Left ventricle myocardium superior (tissue), 1 donor: Measurements from ENCODE around the gene FAM219A. TPM values are rescaled to one million over a fixed set of nuclear protein-coding genes. Genes with fewer than 3 reads are reported as not detected.

Experiments used
- ATAC-seq: fragments of 200-7000 bp; cut with Tn5 transposase; one replicate; pipeline ENCODE4 v1.9.1; 2020; ENCODE audit warnings: mild to moderate bottlenecking, moderate library complexity
- DNase-seq: peaks from one replicate; pipeline ENCODE4 v3.0.0-alpha.2; 2020
- intact Hi-C: fragments of 100-400 bp; cut with micrococcal nuclease; formaldehyde crosslinking; loops from one replicate; pipeline ENCODE4 v1.11.0; 2022
- total RNA-seq: library from RNA; stranded (reverse); fragmentation: NEBNext Ultra II Directional; extraction: Animal tissue kit (Norgen Biotek cat#: 25700); gene quantifications from one replicate; pipeline ENCODE4 v1.2.1, GENCODE V29; 2021
- donor health status: DM: no; HTN: yes; CAD: no; lungs with severe emphysema.

Gene FAM219A
- total RNA-seq, 1 donor from 2014 or later, result 19.7 TPM

- intact Hi-C loops, result no loop called here
- no peak for ATAC-seq
- DNase-seq, result no peak
These were observed 72.7 kb downstream of the FAM219A start for GRCh38 chr9:34385561-34386230.

GRCh38 chr9:34384368-34385165, 73.8 kb downstream of the FAM219A start:
- intact Hi-C loops, result no loop called here
- DNase-seq (no peak), ATAC-seq (no peak)

GRCh38 chr9:34383904-34384303, 74.5 kb downstream of the FAM219A start:
- no peak for ATAC-seq
- intact Hi-C loops, result no loop called here

GRCh38 chr9:34382879-34383278, 75.5 kb downstream of the FAM219A start:
- no peak for DNase-seq
- intact Hi-C loops, result no loop called here

More at GRCh38 chr9:34383904-34384303, 74.5 kb downstream of the FAM219A start:
- no peak for DNase-seq

GRCh38 chr9:34382054-34382453, 76.3 kb downstream of the FAM219A start:
- intact Hi-C loops, result no loop called here

More at GRCh38 chr9:34382879-34383278, 75.5 kb downstream of the FAM219A start:
- ATAC-seq, result no peak

GRCh38 chr9:34381323-34381722, 77.0 kb downstream of the FAM219A start:
- peak; percentile 52 for DNase-seq
- ATAC-seq, result peak; percentile 19
- intact Hi-C loops, result no loop called here

More at GRCh38 chr9:34382054-34382453, 76.3 kb downstream of the FAM219A start:
- DNase-seq (no peak), ATAC-seq (no peak)

- peak; percentile 81 for ATAC-seq
- intact Hi-C loops, result no loop called here
- peak; percentile 89 for DNase-seq
These were observed 77.7 kb downstream of the FAM219A start for GRCh38 chr9:34380511-34381315.

GRCh38 chr9:34380034-34380510, 78.3 kb downstream of the FAM219A start:
- ATAC-seq, result no peak
- intact Hi-C loops, result no loop called here
- DNase-seq, result peak; percentile 43

GRCh38 chr9:34379334-34380033, 78.9 kb downstream of the FAM219A start:
- intact Hi-C loops, result loop anchor here (5.0 kb wide), 1 partner anchor 47 kb away; no protein-coding TSS in a partner anchor
- ATAC-seq (peak; percentile 56), DNase-seq (peak; percentile 89)

GRCh38 chr9:34378376-34379060, 79.9 kb downstream of the FAM219A start:
- intact Hi-C loops, result loop anchor here (5.0 kb wide), 1 partner anchor 46 kb away; no protein-coding TSS in a partner anchor

GRCh38 chr9:34377404-34377746, 81.0 kb downstream of the FAM219A start:
- intact Hi-C loops, result loop anchor here (5.0 kb wide), 1 partner anchor 45 kb away; no protein-coding TSS in a partner anchor
- DNase-seq, result peak; percentile 45
- no peak for ATAC-seq

More at GRCh38 chr9:34378376-34379060, 79.9 kb downstream of the FAM219A start:
- DNase-seq, result no peak
- no peak for ATAC-seq

- peak; percentile 96 for DNase-seq
- peak; percentile 80 for ATAC-seq
- intact Hi-C loops, result loop anchor here (5.0 kb wide), 1 partner anchor 44 kb away; no protein-coding TSS in a partner anchor
These were observed 81.6 kb downstream of the FAM219A start, which contains the start of gene MYORG for GRCh38 chr9:34376596-34377403. MYORG (minus strand) TSS chr9:34376898; CDS start chr9:34372943, 3,955 bp downstream.

GRCh38 chr9:34375901-34376595, 82.3 kb downstream of the FAM219A start:
- intact Hi-C loops, result loop anchor here (5.0 kb wide), 1 partner anchor 44 kb away; no protein-coding TSS in a partner anchor
- DNase-seq (peak; percentile 74), ATAC-seq (peak; percentile 34)

GRCh38 chr9:34374905-34375552, 83.3 kb downstream of the FAM219A start:
- intact Hi-C loops, result loop anchor here (5.0 kb wide), 1 partner anchor 43 kb away; no protein-coding TSS in a partner anchor
- ATAC-seq (no peak), DNase-seq (no peak)

GRCh38 chr9:34374339-34374738, 84.0 kb downstream of the FAM219A start:
- DNase-seq (no peak), ATAC-seq (no peak)
- intact Hi-C loops, result no loop called here

GRCh38 chr9:34373749-34374148, 84.6 kb downstream of the FAM219A start:
- intact Hi-C loops, result no loop called here
- ATAC-seq, result no peak

More at GRCh38 chr9:34373749-34374148, 84.6 kb downstream of the FAM219A start:
- no peak for DNase-seq
